HepG2 (cell line): ENCODE results near the gene TMEM97. TPM values are rescaled to one million over a fixed set of nuclear protein-coding genes. Genes with fewer than 3 reads are reported as not detected.
A peak's percentile ranks its signal among the peaks of the same experiment; 100 is the strongest.

ENCODE experiments used
- CSRNP2 ChIP-seq: sonication (generic); formaldehyde crosslinking; conservative IDR thresholded peaks from 2 replicates; pipeline ENCODE4 v1.8.0; 2022; ENCODE audit warnings: low read depth, missing genetic modification reagents
- FOXK2 ChIP-seq: fragments of 450-650 bp; IDR thresholded peaks from 2 replicates; pipeline ENCODE4 v1.6.1; 2016
- KLF9 ChIP-seq: IDR thresholded peaks from 2 replicates; pipeline ENCODE4 v1.6.1; 2016; ENCODE audit warnings: low read depth
- NR0B2 ChIP-seq: sonication (generic); formaldehyde crosslinking; IDR thresholded peaks from 2 replicates; pipeline ENCODE4 v1.4.0; 2020; ENCODE audit warnings: mild to moderate bottlenecking, missing genetic modification reagents
- RNF2 ChIP-seq: fragments of 450-650 bp; conservative IDR thresholded peaks from 2 replicates; pipeline ENCODE4 v1.6.1; 2016; ENCODE audit warnings: low read depth
- SETDB1 ChIP-seq: sonication (generic); formaldehyde crosslinking; IDR thresholded peaks from 2 replicates; pipeline ENCODE4 v1.5.1; 2020; ENCODE audit warnings: missing genetic modification reagents, mild to moderate bottlenecking, borderline replicate concordance
- ZBTB14 ChIP-seq: sonication (generic); formaldehyde crosslinking; IDR thresholded peaks from 2 replicates; pipeline ENCODE4 v1.4.0; 2020; ENCODE audit warnings: missing genetic modification reagents
- ZNF317 ChIP-seq: sonication (generic); formaldehyde crosslinking; IDR thresholded peaks from 2 replicates; pipeline ENCODE4 v1.5.0; 2020; ENCODE audit warnings: mild to moderate bottlenecking, missing genetic modification reagents
- ZNF350 ChIP-seq: sonication (generic); formaldehyde crosslinking; IDR thresholded peaks from 2 replicates; pipeline ENCODE4 v1.4.0; 2020; ENCODE audit warnings: mild to moderate bottlenecking, low read depth, missing genetic modification reagents, borderline replicate concordance
- ZNF614 ChIP-seq: IDR thresholded peaks from 2 replicates; pipeline ENCODE4 v1.6.1; 2018; ENCODE audit warnings: missing biosample characterization, missing genetic modification reagents, inconsistent platforms, borderline replicate concordance
- ZNF703 ChIP-seq: sonication (generic); formaldehyde crosslinking; IDR thresholded peaks from 2 replicates; pipeline ENCODE4 v1.5.1; 2020; ENCODE audit warnings: missing genetic modification reagents, mild to moderate bottlenecking, moderate library complexity, borderline replicate concordance
- ZNF768 ChIP-seq: sonication (generic); formaldehyde crosslinking; IDR thresholded peaks from 2 replicates; pipeline ENCODE4 v1.4.0; 2020; ENCODE audit warnings: missing genetic modification reagents
- polyA plus RNA-seq, 8 experiments: library from polyadenylated mRNA; depleted of rRNA in 3 of 8; stranded (reverse) in 7 of 8; unstranded in 1 of 8; fragments of >200 nt; fragmentation: Illumina TruSeq in 4 of 8; extraction: Trizol in 4 of 8; gene quantifications; 2 replicates each; pipeline versions ENCODE4 v1.2.1 to v1.2.3, GENCODE V29; 2011 to 2016; ENCODE audit warnings: low read depth in 4 of 8, missing spikeins in 1 of 8, mixed read lengths in 1 of 8; ENCODE audit not compliant: insufficient read depth in 1 of 8
- total RNA-seq, 5 experiments: library from RNA; depleted of rRNA; stranded (reverse); fragments of >200 nt; fragmentation: Illumina TruSeq; extraction: Trizol; gene quantifications; 2 replicates each; pipeline ENCODE4 v1.2.3, GENCODE V29; 2016; ENCODE audit warnings: low read depth in 1 of 5
- TF ChIP-seq, protein P1 (sequence below): IDR thresholded peaks from 2 replicates; pipeline ENCODE4 v1.6.1; 2018; ENCODE audit warnings: missing genetic modification reagents, mild to moderate bottlenecking, missing compliant biosample characterization
- TF ChIP-seq, protein P2 (sequence below): sonication (generic); formaldehyde crosslinking; conservative IDR thresholded peaks from 2 replicates; pipeline ENCODE4 v1.4.0; 2020; ENCODE audit warnings: missing genetic modification reagents
- TF ChIP-seq, protein P3 (sequence below): sonication (generic); formaldehyde crosslinking; IDR thresholded peaks from 2 replicates; pipeline ENCODE4 v1.5.0; 2020; ENCODE audit warnings: mild to moderate bottlenecking, missing genetic modification reagents
- TF ChIP-seq, protein P4 (sequence below): sonication (generic); formaldehyde crosslinking; conservative IDR thresholded peaks from 2 replicates; pipeline ENCODE4 v1.4.0; 2020; ENCODE audit warnings: mild to moderate bottlenecking, missing genetic modification reagents, moderate library complexity

The TMEM97 gene
- total and polyA plus RNA-seq, 2 of the 13 experiments (the other 11 are each of a cell fraction or from before 2014, with no cell fraction given) = 69.6 to 137 TPM

DNA sequence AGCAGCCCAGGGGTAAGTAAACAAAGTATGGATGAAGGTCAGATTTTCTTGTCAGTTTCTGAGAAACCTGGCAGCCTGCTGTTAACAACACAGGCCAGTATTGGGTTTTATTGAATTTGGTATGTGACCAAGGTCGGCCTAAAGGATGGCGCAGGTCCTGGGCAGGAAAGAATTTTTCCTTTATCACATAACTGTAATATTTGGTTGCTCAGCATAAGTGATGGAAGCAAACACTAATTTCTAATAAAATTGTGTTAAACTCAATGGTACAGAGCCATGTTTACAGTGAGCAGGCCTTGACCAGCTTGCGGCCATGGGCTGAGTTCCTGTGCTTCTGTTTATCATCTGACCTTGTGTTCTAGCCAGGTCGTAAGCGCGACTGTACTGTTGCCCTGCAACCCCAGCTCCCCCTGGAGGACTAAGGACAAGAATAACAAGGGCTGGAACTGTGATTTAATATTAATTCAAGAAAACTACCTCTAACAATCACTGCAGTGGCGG, 27.8 kb downstream of the TMEM97 start (continued):
- TF ChIP-seq, protein P1, sequence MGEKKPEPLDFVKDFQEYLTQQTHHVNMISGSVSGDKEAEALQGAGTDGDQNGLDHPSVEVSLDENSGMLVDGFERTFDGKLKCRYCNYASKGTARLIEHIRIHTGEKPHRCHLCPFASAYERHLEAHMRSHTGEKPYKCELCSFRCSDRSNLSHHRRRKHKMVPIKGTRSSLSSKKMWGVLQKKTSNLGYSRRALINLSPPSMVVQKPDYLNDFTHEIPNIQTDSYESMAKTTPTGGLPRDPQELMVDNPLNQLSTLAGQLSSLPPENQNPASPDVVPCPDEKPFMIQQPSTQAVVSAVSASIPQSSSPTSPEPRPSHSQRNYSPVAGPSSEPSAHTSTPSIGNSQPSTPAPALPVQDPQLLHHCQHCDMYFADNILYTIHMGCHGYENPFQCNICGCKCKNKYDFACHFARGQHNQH (CRISPR knock-in tag) = 0 out of 2 replicates have a peak, but pooled peaks have one; percentile 49
- TF ChIP-seq ZNF703 (CRISPR knock-in tag) (no peak), RNF2 (no peak), ZNF317 (CRISPR knock-in tag) (no peak), FOXK2 (peak; percentile 70), ZNF614 (CRISPR knock-in tag) (0 out of 2 replicates have a peak, but pooled peaks have one; percentile 58), NR0B2 (CRISPR knock-in tag) (no peak), ZBTB14 (CRISPR knock-in tag) (no peak), CSRNP2 (CRISPR knock-in tag) (no peak), ZNF350 (CRISPR knock-in tag) (no peak), KLF9 (CRISPR knock-in tag) (0 out of 2 replicates have a peak, but pooled peaks have one; percentile 66), ZNF768 (CRISPR knock-in tag) (no peak), SETDB1 (CRISPR knock-in tag) (no peak)
- TF ChIP-seq, protein P2, sequence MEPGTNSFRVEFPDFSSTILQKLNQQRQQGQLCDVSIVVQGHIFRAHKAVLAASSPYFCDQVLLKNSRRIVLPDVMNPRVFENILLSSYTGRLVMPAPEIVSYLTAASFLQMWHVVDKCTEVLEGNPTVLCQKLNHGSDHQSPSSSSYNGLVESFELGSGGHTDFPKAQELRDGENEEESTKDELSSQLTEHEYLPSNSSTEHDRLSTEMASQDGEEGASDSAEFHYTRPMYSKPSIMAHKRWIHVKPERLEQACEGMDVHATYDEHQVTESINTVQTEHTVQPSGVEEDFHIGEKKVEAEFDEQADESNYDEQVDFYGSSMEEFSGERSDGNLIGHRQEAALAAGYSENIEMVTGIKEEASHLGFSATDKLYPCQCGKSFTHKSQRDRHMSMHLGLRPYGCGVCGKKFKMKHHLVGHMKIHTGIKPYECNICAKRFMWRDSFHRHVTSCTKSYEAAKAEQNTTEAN (CRISPR knock-in tag) = 0 out of 2 replicates have a peak, but pooled peaks have one; percentile 21
- TF ChIP-seq, protein P3, sequence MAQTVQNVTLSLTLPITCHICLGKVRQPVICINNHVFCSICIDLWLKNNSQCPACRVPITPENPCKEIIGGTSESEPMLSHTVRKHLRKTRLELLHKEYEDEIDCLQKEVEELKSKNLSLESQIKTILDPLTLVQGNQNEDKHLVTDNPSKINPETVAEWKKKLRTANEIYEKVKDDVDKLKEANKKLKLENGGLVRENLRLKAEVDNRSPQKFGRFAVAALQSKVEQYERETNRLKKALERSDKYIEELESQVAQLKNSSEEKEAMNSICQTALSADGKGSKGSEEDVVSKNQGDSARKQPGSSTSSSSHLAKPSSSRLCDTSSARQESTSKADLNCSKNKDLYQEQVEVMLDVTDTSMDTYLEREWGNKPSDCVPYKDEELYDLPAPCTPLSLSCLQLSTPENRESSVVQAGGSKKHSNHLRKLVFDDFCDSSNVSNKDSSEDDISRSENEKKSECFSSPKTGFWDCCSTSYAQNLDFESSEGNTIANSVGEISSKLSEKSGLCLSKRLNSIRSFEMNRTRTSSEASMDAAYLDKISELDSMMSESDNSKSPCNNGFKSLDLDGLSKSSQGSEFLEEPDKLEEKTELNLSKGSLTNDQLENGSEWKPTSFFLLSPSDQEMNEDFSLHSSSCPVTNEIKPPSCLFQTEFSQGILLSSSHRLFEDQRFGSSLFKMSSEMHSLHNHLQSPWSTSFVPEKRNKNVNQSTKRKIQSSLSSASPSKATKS = no peak
- TF ChIP-seq, protein P4, sequence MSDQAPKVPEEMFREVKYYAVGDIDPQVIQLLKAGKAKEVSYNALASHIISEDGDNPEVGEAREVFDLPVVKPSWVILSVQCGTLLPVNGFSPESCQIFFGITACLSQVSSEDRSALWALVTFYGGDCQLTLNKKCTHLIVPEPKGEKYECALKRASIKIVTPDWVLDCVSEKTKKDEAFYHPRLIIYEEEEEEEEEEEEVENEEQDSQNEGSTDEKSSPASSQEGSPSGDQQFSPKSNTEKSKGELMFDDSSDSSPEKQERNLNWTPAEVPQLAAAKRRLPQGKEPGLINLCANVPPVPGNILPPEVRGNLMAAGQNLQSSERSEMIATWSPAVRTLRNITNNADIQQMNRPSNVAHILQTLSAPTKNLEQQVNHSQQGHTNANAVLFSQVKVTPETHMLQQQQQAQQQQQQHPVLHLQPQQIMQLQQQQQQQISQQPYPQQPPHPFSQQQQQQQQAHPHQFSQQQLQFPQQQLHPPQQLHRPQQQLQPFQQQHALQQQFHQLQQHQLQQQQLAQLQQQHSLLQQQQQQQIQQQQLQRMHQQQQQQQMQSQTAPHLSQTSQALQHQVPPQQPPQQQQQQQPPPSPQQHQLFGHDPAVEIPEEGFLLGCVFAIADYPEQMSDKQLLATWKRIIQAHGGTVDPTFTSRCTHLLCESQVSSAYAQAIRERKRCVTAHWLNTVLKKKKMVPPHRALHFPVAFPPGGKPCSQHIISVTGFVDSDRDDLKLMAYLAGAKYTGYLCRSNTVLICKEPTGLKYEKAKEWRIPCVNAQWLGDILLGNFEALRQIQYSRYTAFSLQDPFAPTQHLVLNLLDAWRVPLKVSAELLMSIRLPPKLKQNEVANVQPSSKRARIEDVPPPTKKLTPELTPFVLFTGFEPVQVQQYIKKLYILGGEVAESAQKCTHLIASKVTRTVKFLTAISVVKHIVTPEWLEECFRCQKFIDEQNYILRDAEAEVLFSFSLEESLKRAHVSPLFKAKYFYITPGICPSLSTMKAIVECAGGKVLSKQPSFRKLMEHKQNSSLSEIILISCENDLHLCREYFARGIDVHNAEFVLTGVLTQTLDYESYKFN = peak; percentile 79
